ENCODE results near the gene CYP2U1.
A peak's percentile ranks its signal among the peaks of the same experiment; 100 is the strongest.

Gene CYP2U1

DNA sequence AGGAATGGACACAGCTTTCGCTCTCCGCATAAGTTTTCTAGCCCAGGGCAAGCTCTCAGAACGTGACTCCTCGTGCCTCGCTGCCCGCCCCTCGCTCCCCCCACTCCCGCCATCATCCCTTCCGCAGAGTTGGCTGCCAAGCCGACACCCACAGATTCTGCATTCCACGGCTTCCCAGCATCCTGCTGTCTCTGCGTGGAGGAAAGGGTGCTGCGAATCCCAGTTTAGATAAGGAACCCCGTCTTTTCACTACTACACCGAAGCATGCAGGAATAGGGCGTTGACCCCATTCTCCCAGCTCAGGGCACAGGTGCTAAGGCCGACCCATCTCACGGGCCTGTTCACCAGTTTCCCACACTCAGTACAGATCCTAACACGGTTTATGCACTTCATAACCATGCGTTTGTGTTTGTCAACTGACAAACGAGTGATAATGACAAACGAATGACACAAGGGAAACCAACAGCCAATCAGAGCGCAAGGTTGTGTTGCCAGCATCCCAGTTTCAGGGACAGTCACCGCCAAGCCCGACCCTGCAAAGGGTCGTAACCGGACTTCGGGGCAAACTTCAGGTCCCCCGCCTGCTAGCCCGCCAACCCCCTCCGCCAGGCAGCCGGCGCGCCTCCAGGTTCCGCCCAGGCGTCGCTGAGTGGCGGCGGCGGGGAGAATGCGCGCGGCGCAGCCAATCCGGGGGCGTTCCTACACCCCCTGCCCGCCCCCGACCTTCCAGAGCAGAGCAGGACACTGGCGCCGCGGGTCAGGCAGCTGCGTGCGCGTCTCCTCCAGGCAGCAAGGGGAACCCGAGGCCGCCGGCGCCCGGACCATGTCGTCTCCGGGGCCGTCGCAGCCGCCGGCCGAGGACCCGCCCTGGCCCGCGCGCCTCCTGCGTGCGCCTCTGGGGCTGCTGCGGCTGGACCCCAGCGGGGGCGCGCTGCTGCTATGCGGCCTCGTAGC, at the start of gene CYP2U1:
CYP2U1 (plus strand) TSS at position 729 of the 954 bp plus-strand sequence; CDS start at position 824, 95 bp downstream.
- ATAC-seq (ENCODE audit: low read depth): peak; percentile 95
- H3K4me3 ChIP-seq (ENCODE audit: severe bottlenecking): peak within 1 kb of the TSS; percentile 54
- H3K27me3 ChIP-seq (ENCODE audit: insufficient read depth, poor library complexity, severe bottlenecking): no peaks in the 10 kb centered on the region
- TF ChIP-seq, protein P1, sequence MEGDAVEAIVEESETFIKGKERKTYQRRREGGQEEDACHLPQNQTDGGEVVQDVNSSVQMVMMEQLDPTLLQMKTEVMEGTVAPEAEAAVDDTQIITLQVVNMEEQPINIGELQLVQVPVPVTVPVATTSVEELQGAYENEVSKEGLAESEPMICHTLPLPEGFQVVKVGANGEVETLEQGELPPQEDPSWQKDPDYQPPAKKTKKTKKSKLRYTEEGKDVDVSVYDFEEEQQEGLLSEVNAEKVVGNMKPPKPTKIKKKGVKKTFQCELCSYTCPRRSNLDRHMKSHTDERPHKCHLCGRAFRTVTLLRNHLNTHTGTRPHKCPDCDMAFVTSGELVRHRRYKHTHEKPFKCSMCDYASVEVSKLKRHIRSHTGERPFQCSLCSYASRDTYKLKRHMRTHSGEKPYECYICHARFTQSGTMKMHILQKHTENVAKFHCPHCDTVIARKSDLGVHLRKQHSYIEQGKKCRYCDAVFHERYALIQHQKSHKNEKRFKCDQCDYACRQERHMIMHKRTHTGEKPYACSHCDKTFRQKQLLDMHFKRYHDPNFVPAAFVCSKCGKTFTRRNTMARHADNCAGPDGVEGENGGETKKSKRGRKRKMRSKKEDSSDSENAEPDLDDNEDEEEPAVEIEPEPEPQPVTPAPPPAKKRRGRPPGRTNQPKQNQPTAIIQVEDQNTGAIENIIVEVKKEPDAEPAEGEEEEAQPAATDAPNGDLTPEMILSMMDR (IDR thresholded peaks at IDR 0.05; ENCODE audit: poor library complexity, severe bottlenecking): peak; percentile 11
- DNase-seq (ENCODE audit: low spot score): peak; percentile 84
- no peaks in the 10 kb centered on the region for H3K9me3 ChIP-seq (ENCODE audit: severe bottlenecking)
- H3K4me1 ChIP-seq (ENCODE audit: insufficient read depth, poor library complexity, severe bottlenecking): peaks cover 6% of the 10 kb centered on the region
- no peak within 1 kb of the TSS for H3K27ac ChIP-seq (ENCODE audit: poor library complexity, severe bottlenecking)
- H3K36me3 ChIP-seq (ENCODE audit: low read depth): no peaks in the 10 kb centered on the region

DNA sequence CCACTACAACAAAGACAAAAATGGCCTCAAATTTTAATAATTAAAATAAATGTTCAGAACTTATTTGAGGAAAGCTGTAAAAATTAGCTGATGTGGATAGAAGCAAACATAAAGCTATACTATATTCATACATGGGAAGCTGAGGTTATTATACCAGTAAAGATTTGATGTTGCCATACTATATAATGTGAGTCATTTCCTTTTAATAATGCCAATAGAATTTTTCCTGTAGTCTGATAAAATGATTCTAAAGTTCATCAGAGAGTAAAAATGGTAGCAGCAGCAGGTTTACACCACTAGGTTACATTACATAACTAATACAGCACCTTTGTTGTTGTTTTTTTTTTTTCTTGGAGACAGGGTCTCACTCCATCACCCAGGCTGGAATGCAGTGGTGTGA, 45.5 kb upstream of the CYP2U1 start:
- no peak overlapping the region for H3K4me3 ChIP-seq (ENCODE audit: severe bottlenecking)
- TF ChIP-seq, protein P1 (IDR thresholded peaks at IDR 0.05; ENCODE audit: poor library complexity, severe bottlenecking): no peak

DNA sequence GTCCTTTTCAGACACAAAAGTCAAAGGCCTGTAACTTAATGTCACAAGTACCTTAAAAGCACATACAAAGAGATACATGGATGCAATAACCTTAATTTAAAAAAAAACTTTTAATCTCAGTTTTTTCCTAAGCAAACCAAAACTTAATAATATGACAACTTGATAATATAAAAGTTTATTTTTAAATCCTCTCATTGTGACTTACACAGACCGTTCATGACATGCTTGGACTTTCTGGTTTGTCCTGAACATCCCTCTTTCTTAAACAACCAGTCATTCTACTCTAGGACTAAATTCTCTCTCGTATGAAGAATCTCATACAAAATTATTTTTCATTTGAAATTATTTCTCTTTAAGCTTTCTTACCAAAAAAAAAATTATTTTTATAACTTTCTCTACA, 43.1 kb upstream of the CYP2U1 start:
- Histone ChIP-seq H3K4me3 (ENCODE audit: severe bottlenecking) (no peak overlapping the region), H3K27ac (ENCODE audit: poor library complexity, severe bottlenecking) (no peak overlapping the region), H3K27me3 (ENCODE audit: insufficient read depth, poor library complexity, severe bottlenecking) (no peaks in the 10 kb centered on the region), H3K9me3 (ENCODE audit: severe bottlenecking) (peaks cover 24% of the 10 kb centered on the region), H3K4me1 (ENCODE audit: insufficient read depth, poor library complexity, severe bottlenecking) (peaks cover 16% of the 10 kb centered on the region), H3K36me3 (ENCODE audit: low read depth) (peaks cover 22% of the 10 kb centered on the region)
- ATAC-seq (ENCODE audit: low read depth) (no peak), DNase-seq (ENCODE audit: low spot score) (no peak)
- TF ChIP-seq, protein P1 (IDR thresholded peaks at IDR 0.05; ENCODE audit: poor library complexity, severe bottlenecking): no peak

More for the DNA sequence above, 45.5 kb upstream of the CYP2U1 start:
- Histone ChIP-seq H3K9me3 (ENCODE audit: severe bottlenecking) (peaks cover 24% of the 10 kb centered on the region), H3K36me3 (ENCODE audit: low read depth) (peaks cover 22% of the 10 kb centered on the region), H3K27ac (ENCODE audit: poor library complexity, severe bottlenecking) (no peak overlapping the region), H3K4me1 (ENCODE audit: insufficient read depth, poor library complexity, severe bottlenecking) (peaks cover 7% of the 10 kb centered on the region), H3K27me3 (ENCODE audit: insufficient read depth, poor library complexity, severe bottlenecking) (no peaks in the 10 kb centered on the region)
- ATAC-seq (ENCODE audit: low read depth) (peak; percentile 53; the same call in 2 of the 3 replicates), DNase-seq (ENCODE audit: low spot score) (no peak)

DNA sequence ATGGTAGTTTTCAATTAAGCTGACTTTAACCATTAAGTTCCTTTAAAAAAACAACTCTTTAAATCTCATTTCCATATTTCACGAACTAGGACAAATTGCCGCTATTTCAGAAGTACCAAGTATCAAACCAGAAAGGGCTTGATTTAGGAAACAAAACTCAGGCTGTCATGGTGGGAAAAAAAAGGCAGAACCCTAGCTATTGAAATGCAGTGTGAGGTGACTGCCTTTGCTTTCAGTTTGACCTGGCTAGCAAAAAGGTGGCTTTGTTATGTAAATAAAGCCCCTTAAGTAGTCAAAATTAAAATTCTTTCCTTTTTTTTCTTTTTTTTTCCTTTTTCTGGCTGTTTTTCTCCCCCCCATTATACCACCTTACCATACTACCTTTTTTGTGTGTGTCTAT, 40.6 kb upstream of the CYP2U1 start:
- H3K27me3 ChIP-seq (ENCODE audit: insufficient read depth, poor library complexity, severe bottlenecking): no peaks in the 10 kb centered on the region
- no peak overlapping the region for H3K27ac ChIP-seq (ENCODE audit: poor library complexity, severe bottlenecking)
- H3K9me3 ChIP-seq (ENCODE audit: severe bottlenecking): peaks cover 24% of the 10 kb centered on the region
- ATAC-seq (ENCODE audit: low read depth) (no peak), DNase-seq (ENCODE audit: low spot score) (no peak)
- TF ChIP-seq, protein P1 (IDR thresholded peaks at IDR 0.05; ENCODE audit: poor library complexity, severe bottlenecking): no peak
- peaks cover 25% of the 10 kb centered on the region for H3K4me1 ChIP-seq (ENCODE audit: insufficient read depth, poor library complexity, severe bottlenecking)
- H3K4me3 ChIP-seq (ENCODE audit: severe bottlenecking): no peak overlapping the region
- peaks cover 29% of the 10 kb centered on the region for H3K36me3 ChIP-seq (ENCODE audit: low read depth)

DNA sequence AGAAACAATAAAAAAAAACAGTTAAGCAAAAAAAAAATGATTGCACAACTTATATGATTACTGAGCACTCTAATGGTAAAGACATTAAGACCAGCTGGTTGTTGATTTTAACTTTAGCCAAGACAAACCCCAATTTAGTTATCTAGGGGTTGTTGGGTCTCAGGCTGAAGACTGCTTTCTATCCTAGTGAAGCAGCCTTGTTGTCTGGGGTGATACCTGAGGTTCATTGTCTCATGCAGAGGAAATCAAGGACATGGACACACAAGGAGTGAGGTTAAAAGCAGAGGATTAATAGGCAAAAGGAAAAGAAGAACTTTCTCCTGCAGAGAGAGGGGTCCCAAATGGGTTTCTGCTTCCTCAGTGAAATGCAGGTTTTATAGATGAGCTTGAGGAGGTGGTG, 40.0 kb upstream of the CYP2U1 start:
- DNase-seq (ENCODE audit: low spot score): no peak
- no peak overlapping the region for H3K4me3 ChIP-seq (ENCODE audit: severe bottlenecking)
- peaks cover 24% of the 10 kb centered on the region for H3K9me3 ChIP-seq (ENCODE audit: severe bottlenecking)

More for the DNA sequence above, 40.0 kb upstream of the CYP2U1 start:
- H3K36me3 ChIP-seq (ENCODE audit: low read depth): peaks cover 29% of the 10 kb centered on the region
- TF ChIP-seq, protein P1 (IDR thresholded peaks at IDR 0.05; ENCODE audit: poor library complexity, severe bottlenecking): no peak
- H3K27me3 ChIP-seq (ENCODE audit: insufficient read depth, poor library complexity, severe bottlenecking): no peaks in the 10 kb centered on the region
- no peak overlapping the region for H3K27ac ChIP-seq (ENCODE audit: poor library complexity, severe bottlenecking)
- no peak for ATAC-seq (ENCODE audit: low read depth)
- peaks cover 26% of the 10 kb centered on the region for H3K4me1 ChIP-seq (ENCODE audit: insufficient read depth, poor library complexity, severe bottlenecking)

All from RWPE2 (cell line).